ENCODE data around the gene SLC25A13. TPM values are rescaled to one million over a fixed set of nuclear protein-coding genes. Genes with fewer than 3 reads are reported as not detected.

SLC25A13 gene
- total and polyA plus RNA-seq, 2 of the 4 experiments (the other 2 are of a cell fraction) = 7.4 to 11.7 TPM

- no peak overlapping the region for H2AK9ac ChIP-seq (replicated peaks; ENCODE audit: low read depth, low read length, poor library complexity)
- no peak overlapping the region for H2AK5ac ChIP-seq (ENCODE audit: low read depth, low read length)
- H3K9me1 ChIP-seq (ENCODE audit: insufficient read depth, low read length) = 0 out of 2 replicates have a peak, but pooled peaks cover 3% of the 10 kb centered on the region
- dilution Hi-C loops (cut with HindIII; ENCODE audit: low sequenced_read_pairs, unreplicated experiment) (no loop called here), intact Hi-C loops (cut with micrococcal nuclease) (no loop called here), in situ Hi-C loops (cut with MboI; ENCODE audit: low sequenced_read_pairs) (no loop called here)
- H3K9ac ChIP-seq (ENCODE audit: low read depth, low read length) = no peak overlapping the region
- no peak overlapping the region for H4K8ac ChIP-seq (ENCODE audit: low read depth in 2 of 2, low read length in 2 of 2)
- H3K23ac ChIP-seq (ENCODE audit: low read depth, low read length) = no peak overlapping the region
- H3K18ac ChIP-seq (ENCODE audit: low read depth, low read length) = no peak overlapping the region
- H3K27ac ChIP-seq (ENCODE audit: insufficient read depth, low read length) = no peak overlapping the region
- H3K4me3 ChIP-seq (ENCODE audit: insufficient read depth, low read depth, low read length) = no peak overlapping the region
- no peak overlapping the region for H4K91ac ChIP-seq (ENCODE audit: insufficient read depth, low read depth, low read length)
- POLR2A ChIA-PET (ENCODE audit: unreplicated experiment) = no interaction called here
- CTCF ChIA-PET = no interaction called here
- ATAC-seq (ENCODE audit: low read depth) = no peak
- no peak overlapping the region for H2BK15ac ChIP-seq (ENCODE audit: low read depth, low read length)
- no CpG with 5 or more reads among the region's 2 CpGs for WGBS, 2 experiments (ENCODE audit: extremely low coverage in 2 of 2, insufficient read length in 1 of 2)
- no peak overlapping the region for H2BK120ac ChIP-seq (ENCODE audit: low read depth, low read length)
- H2AFZ ChIP-seq (replicated peaks; ENCODE audit: low read length, poor library complexity) = no peak overlapping the region
- H3K4ac ChIP-seq (ENCODE audit: low read depth, low read length) = no peak overlapping the region
- H2BK5ac ChIP-seq (ENCODE audit: low read depth, low read length, poor library complexity, severe bottlenecking) = no peak overlapping the region
- peaks cover 4 to 5% of the 10 kb centered on the region in 2 experiments; a peak in 1 of 4 replicates for H3K79me1 ChIP-seq (ENCODE audit: low read depth in 1 of 2, low read length in 2 of 2)
- no peaks in the 10 kb centered on the region for H3K27me3 ChIP-seq (ENCODE audit: control insufficient read depth, insufficient read depth, low read length)
- TF ChIP-seq RAD21 (IDR thresholded peaks at IDR 0.05; ENCODE audit: low read length) = no peak
- no peak for TF ChIP-seq CTCF (conservative IDR thresholded peaks at IDR 0.05; ENCODE audit: low read depth, low read length)
- no peak for TF ChIP-seq CHD1 (IDR thresholded peaks at IDR 0.05; ENCODE audit: low read depth, low read length)
- no peak for TF ChIP-seq CEBPB (IDR thresholded peaks at IDR 0.05; ENCODE audit: low read depth, low read length)
- no peak for TF ChIP-seq RCOR1 (IDR thresholded peaks at IDR 0.05; ENCODE audit: insufficient replicate concordance, low read length)
- TF ChIP-seq FOS (IDR thresholded peaks at IDR 0.05; ENCODE audit: low read depth, low read length) = no peak
- TF ChIP-seq MXI1 (IDR thresholded peaks at IDR 0.05; ENCODE audit: borderline replicate concordance, low read depth, low read length) = no peak
- TF ChIP-seq RFX5 (IDR thresholded peaks at IDR 0.05; ENCODE audit: low read depth, low read length) = no peak
- no peak for TF ChIP-seq MAZ (IDR thresholded peaks at IDR 0.05; ENCODE audit: borderline replicate concordance, low read depth, low read length)
- no peak for TF ChIP-seq SMC3 (IDR thresholded peaks at IDR 0.05; ENCODE audit: low read depth, low read length)
- no peak for TF ChIP-seq NFE2L2 (IDR thresholded peaks at IDR 0.05; ENCODE audit: low read depth, low read length)
- TF ChIP-seq USF2 (IDR thresholded peaks at IDR 0.05; ENCODE audit: low read depth, low read length) = no peak
- no peak for TF ChIP-seq MAFK (IDR thresholded peaks at IDR 0.05; ENCODE audit: low read depth, low read length)
- TF ChIP-seq POLR2A (IDR thresholded peaks at IDR 0.05; ENCODE audit: low read depth, low read length) = no peak
- TF ChIP-seq ELK1 (IDR thresholded peaks at IDR 0.05; ENCODE audit: borderline replicate concordance, low read depth, low read length) = no peak
- TF ChIP-seq BHLHE40 (IDR thresholded peaks at IDR 0.05; ENCODE audit: low read depth, low read length) = no peak
- no peaks in the 10 kb centered on the region; the same call in 1 of the 2 replicates for H3K4me1 ChIP-seq (ENCODE audit: control insufficient read depth, insufficient read depth, low read length)
- no peak overlapping the region for H4K5ac ChIP-seq (ENCODE audit: low read depth, low read length)
- H3K14ac ChIP-seq (replicated peaks; ENCODE audit: low read depth, low read length) = no peak overlapping the region
- H4K20me1 ChIP-seq (ENCODE audit: insufficient read depth, low read length) = no peaks in the 10 kb centered on the region
- no TSS peak for BruUV-seq (replicated peaks)
- H2BK20ac ChIP-seq (ENCODE audit: low read depth, low read length) = no peak overlapping the region
- no peaks in the 10 kb centered on the region for H3K9me3 ChIP-seq (ENCODE audit: control insufficient read depth, insufficient read depth, low read length)
- no peaks in the 10 kb centered on the region for H3K36me3 ChIP-seq (ENCODE audit: control insufficient read depth, insufficient read depth, low read length)
- H3K4me2 ChIP-seq (ENCODE audit: low read depth, low read length) = no peak overlapping the region
- no peak for DNase-seq
- H3K56ac ChIP-seq (ENCODE audit: extremely low read depth, insufficient read depth, low read length) = no peak overlapping the region
Measured at GRCh38 chr7:96243241-96243640, 78.7 kb downstream of the SLC25A13 start.

Measured in IMR-90 (cell line).